AG04450 (cell line): ENCODE data around the gene ITLN2. TPM values are rescaled to one million over a fixed set of nuclear protein-coding genes. Genes with fewer than 3 reads are reported as not detected.

ENCODE experiments used
- CTCF ChIA-PET: fragments of 300-600, 350-600 bp; formaldehyde crosslinking; extraction: SDS; loops from one replicate; lab custom pipeline; 2022; ENCODE audit warnings: antibody characterized with exemption, inconsistent platforms; lab: Charles Lee
- POLR2A ChIA-PET: fragments of 350-600 bp; formaldehyde crosslinking; extraction: SDS; loops from one replicate; lab custom pipeline; 2021; ENCODE audit warnings: antibody characterized with exemption, inconsistent platforms; lab: Yijun Ruan, JAX
- DNase-seq: peaks from one replicate; pipeline ENCODE4 v3.0.0-alpha.2; 2011; ENCODE audit warnings: low read depth, low spot score
- H3K27ac ChIP-seq: one replicate; pipeline ENCODE4 v1.5.1; 2012; ENCODE audit warnings: low read depth, low read length, control low read depth
- H3K27me3 ChIP-seq: one replicate; pipeline ENCODE4 v1.6.0; 2012; ENCODE audit warnings: low read length; ENCODE audit not compliant: control insufficient read depth, insufficient read depth
- H3K4me3 ChIP-seq: 2 replicates; pipeline ENCODE4 v1.5.1; 2011; ENCODE audit warnings: mild to moderate bottlenecking, low read depth, low read length, control low read depth
- H3K9me3 ChIP-seq: 2 replicates; pipeline ENCODE4 v1.5.1; 2012; ENCODE audit warnings: low read length; ENCODE audit not compliant: control insufficient read depth, insufficient read depth
- polyA plus RNA-seq: library from polyadenylated mRNA; depleted of rRNA; stranded (reverse); fragments of >200 nt; gene quantifications from 2 replicates; pipeline ENCODE4 v1.2.3, GENCODE V29; 2011
- TF ChIP-seq, protein P1 (sequence below): IDR thresholded peaks from 2 replicates; pipeline ENCODE4 v1.5.1; 2011; ENCODE audit warnings: low read depth, low read length, control low read depth, inconsistent platforms

ITLN2 gene
- polyA plus RNA-seq, 1 experiment, result not detected

DNA sequence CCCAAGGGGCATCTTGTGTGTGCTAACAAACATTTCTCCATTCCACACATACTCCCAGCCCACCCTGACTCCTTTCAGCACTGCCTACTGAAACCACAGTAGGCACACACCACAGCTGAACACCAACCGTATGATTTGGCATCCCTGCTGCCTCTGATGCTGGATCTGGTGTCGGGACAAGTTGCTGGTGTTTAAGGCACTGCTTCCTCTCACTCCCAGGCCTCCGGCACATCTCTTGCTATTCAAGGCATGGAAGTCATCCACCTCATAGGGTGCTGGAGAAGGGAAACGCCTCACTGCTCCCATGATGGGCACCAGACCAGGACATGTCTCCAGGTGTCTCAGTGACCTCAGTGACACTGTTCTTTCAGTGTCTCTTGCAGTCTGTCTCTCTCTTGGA lies 2.4 kb upstream of the ITLN2 start:
- POLR2A ChIA-PET, result no interaction called here
- Histone ChIP-seq H3K27ac (no peak overlapping the region), H3K9me3 (no peaks in the 10 kb centered on the region), H3K4me3 (no peak overlapping the region), H3K27me3 (peaks cover 6% of the 10 kb centered on the region)
- CTCF ChIA-PET, result no interaction called here
- no peak for DNase-seq
- TF ChIP-seq, protein P1, sequence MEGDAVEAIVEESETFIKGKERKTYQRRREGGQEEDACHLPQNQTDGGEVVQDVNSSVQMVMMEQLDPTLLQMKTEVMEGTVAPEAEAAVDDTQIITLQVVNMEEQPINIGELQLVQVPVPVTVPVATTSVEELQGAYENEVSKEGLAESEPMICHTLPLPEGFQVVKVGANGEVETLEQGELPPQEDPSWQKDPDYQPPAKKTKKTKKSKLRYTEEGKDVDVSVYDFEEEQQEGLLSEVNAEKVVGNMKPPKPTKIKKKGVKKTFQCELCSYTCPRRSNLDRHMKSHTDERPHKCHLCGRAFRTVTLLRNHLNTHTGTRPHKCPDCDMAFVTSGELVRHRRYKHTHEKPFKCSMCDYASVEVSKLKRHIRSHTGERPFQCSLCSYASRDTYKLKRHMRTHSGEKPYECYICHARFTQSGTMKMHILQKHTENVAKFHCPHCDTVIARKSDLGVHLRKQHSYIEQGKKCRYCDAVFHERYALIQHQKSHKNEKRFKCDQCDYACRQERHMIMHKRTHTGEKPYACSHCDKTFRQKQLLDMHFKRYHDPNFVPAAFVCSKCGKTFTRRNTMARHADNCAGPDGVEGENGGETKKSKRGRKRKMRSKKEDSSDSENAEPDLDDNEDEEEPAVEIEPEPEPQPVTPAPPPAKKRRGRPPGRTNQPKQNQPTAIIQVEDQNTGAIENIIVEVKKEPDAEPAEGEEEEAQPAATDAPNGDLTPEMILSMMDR, result no peak

DNA sequence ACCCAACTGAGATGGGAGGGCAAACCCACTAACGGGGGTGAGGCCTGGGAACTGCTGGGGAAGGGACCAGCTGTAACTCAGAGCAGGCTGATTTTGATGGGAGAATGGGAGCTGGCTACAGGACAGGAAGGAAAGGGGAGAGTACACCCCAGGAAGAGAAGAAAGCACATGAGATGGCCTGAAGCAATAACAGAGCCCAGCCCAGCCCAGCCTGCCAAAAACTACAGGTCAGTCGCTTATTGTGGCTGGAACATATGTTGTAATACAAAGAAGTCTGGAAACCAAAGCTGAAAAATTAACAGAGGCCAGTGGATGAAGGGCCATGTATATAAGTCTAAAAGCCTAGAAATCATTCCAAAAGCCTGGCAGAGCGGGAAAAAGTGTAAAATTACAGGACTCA lies 1.6 kb downstream of the ITLN2 start:
- Histone ChIP-seq H3K9me3 (no peaks in the 10 kb centered on the region), H3K27me3 (peaks cover 6% of the 10 kb centered on the region), H3K4me3 (no peak overlapping the region), H3K27ac (no peak overlapping the region)
- POLR2A ChIA-PET, result no interaction called here
- CTCF ChIA-PET, result interaction anchor here (0.8 to 5.5 kb wide), 7 partner anchors 8 to 230 kb away, joined by 3 to 59 read pairs (median 6); no protein-coding TSS in a partner anchor
- no peak for DNase-seq
- TF ChIP-seq, protein P1, result no peak

DNA sequence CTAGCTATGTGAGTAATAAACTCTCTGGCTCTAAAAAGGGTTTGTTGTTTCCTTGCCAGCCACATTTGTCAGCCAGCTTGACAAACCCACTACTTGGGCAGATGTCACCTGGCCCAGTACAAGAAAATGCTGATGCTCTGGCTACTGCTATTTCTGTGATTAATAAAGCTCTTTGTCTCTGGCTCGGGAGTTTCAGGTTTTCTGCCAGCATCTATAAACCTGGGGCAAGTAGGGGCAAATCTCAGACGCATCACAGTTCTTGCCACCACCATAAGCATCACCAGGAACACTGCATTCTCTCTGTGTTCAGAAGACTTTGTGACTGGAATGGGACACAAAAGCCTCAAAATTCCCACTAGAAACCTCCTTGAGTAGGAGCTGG lies 2.5 kb downstream of the ITLN2 start:
- no peak for DNase-seq
- POLR2A ChIA-PET, result no interaction called here
- TF ChIP-seq, protein P1, result no peak

DNA sequence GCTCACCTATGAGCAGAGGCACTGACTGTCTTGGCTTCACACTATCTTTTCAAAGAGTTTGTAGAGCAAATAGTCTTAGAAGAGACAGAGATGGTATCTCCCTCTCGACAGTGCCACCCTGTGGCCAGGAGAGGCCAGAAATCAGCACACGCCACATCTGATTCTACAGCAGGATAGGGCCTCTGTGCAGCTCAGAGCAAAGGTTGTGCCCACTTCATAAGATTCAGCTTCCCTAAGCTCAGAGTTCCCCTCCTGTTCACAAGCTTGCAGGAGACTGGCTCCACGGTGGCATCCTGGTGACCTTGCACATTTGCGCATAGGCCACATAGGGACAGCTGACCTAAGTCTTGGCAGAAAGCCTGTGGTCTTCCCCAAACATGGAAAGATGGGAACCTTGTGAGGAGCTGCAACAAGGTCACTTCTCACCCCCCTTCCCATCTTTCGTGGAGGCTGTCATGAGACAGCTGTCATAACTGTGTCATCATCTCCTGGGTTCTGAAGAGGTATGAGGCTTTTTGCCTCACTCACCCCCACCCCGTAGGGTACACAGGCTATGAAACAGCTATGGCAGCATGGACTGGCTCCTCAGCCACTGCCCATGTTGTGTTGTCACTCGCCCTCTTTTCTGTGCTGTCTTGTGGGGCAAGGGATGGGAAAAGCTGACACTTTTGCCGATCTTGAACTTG lies 3.0 kb downstream of the ITLN2 start:
- H3K27me3 ChIP-seq, result peaks cover 6% of the 10 kb centered on the region
- no peak for DNase-seq
- ChIA-PET CTCF (interaction anchor here (0.7 to 5.5 kb wide), 16 partner anchors 9 to 280 kb away, joined by 3 to 59 read pairs (median 4); no protein-coding TSS in a partner anchor), POLR2A (no interaction called here)
- H3K9me3 ChIP-seq, result no peaks in the 10 kb centered on the region
- no peak overlapping the region for H3K27ac ChIP-seq
- H3K4me3 ChIP-seq, result no peak overlapping the region
- TF ChIP-seq, protein P1, result peak; percentile 71

More for the DNA sequence above, 2.5 kb downstream of the ITLN2 start:
- CTCF ChIA-PET, result interaction anchor here (0.7 to 5.5 kb wide), 17 partner anchors 9 to 281 kb away, joined by 3 to 59 read pairs (median 3); no protein-coding TSS in a partner anchor
- H3K27me3 ChIP-seq, result peaks cover 6% of the 10 kb centered on the region
- H3K4me3 ChIP-seq, result no peak overlapping the region
- H3K27ac ChIP-seq, result no peak overlapping the region
- H3K9me3 ChIP-seq, result no peaks in the 10 kb centered on the region

DNA sequence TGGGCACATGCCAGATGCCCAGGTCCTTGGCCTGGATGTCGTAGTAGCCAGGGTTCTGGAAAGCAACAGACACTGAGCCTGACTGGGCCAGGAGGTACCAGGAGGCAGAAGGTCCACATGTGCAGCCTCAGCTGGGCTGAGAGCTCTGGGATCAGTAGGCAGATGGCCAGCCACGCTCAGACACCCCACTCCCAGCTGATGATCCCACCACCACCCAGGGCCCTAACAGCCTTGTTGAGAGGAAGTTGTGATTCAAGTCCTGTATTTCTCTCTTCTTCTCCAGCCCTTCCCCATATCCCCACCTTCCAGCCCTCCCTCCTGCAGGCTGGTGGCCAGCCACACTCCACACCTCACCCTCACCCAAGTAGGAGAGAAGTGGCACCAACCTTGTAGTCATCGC lies 4.0 kb downstream of the ITLN2 start:
- Histone ChIP-seq H3K9me3 (no peaks in the 10 kb centered on the region), H3K27ac (no peak overlapping the region), H3K27me3 (peaks cover 6% of the 10 kb centered on the region), H3K4me3 (no peak overlapping the region)
- TF ChIP-seq, protein P1, result no peak
- ChIA-PET CTCF (interaction anchor here (5.5 kb wide), 1 partner anchor 115 kb away, joined by 59 read pairs; no protein-coding TSS in a partner anchor), POLR2A (no interaction called here)
- no peak for DNase-seq
